ENCODE results near the gene PHF20. TPM values are rescaled to one million over a fixed set of nuclear protein-coding genes. Genes with fewer than 3 reads are reported as not detected.

Gene PHF20
- total and polyA plus RNA-seq, 2 of the 8 experiments (the other 6 are each of a cell fraction or from before 2014, with no cell fraction given): 25.6 to 70.1 TPM

GRCh38 chr20:35772563-35773058, 796 bp downstream of the PHF20 start (continued):
- TF ChIP-seq CHD7 (IDR thresholded peaks at IDR 0.05; ENCODE audit: insufficient replicate concordance, low read length): no peak
- TF ChIP-seq KDM1A (IDR thresholded peaks at IDR 0.05; ENCODE audit: borderline replicate concordance, low read length): no peak
- no peak for TF ChIP-seq HDAC2 (IDR thresholded peaks at IDR 0.05; ENCODE audit: borderline replicate concordance in 1 of 2, low read depth in 2 of 2, low read length in 2 of 2)
- TF ChIP-seq JUN (IDR thresholded peaks at IDR 0.05; ENCODE audit: low read depth, low read length): no peak
- no peak for TF ChIP-seq CTBP2 (IDR thresholded peaks at IDR 0.05; ENCODE audit: borderline replicate concordance, insufficient read depth, insufficient read length, low read length)
